ENCODE data around the gene RAB3C. TPM values are rescaled to one million over a fixed set of nuclear protein-coding genes. Genes with fewer than 3 reads are reported as not detected.

RAB3C gene
- total RNA-seq, 1 donor from 2014 or later = 3.8 TPM

GRCh38 chr5:58745350-58745749 is 162.5 kb downstream of the RAB3C start:
- Mint-ChIP-seq H3K27me3 (ENCODE audit: insufficient read depth, low read depth) (no peaks in the 10 kb centered on the region), H3K36me3 (peaks cover 2% of the 10 kb centered on the region), H3K4me1 (no peaks in the 10 kb centered on the region), H3K27ac (no peak overlapping the region), H3K9me3 (no peaks in the 10 kb centered on the region), H3K4me3 (no peak overlapping the region)
- H3K4me3 ChIP-seq = no peak overlapping the region
- H4K20me1 ChIP-seq (ENCODE audit: low read depth) = no peaks in the 10 kb centered on the region
- no peak for TF ChIP-seq EZH2 (IDR thresholded peaks at IDR 0.05)
- TF ChIP-seq CTCF (IDR thresholded peaks at IDR 0.05) = no peak
- TF ChIP-seq EZH2phosphoT487 (IDR thresholded peaks at IDR 0.05) = no peak
- H3K27ac ChIP-seq = no peak overlapping the region
- no peak for DNase-seq (ENCODE audit: low spot score)
- H3K4me2 ChIP-seq = no peak overlapping the region
- H3K27me3 ChIP-seq = no peaks in the 10 kb centered on the region
- H3K36me3 ChIP-seq = no peaks in the 10 kb centered on the region
- no peak overlapping the region for H3K9ac ChIP-seq
- H3K9me3 ChIP-seq (ENCODE audit: low read depth) = no peaks in the 10 kb centered on the region
- no peaks in the 10 kb centered on the region for H3F3A ChIP-seq (ENCODE audit: low read depth)
- no peak overlapping the region for H2AFZ ChIP-seq (replicated peaks)
- H3K4me1 ChIP-seq = no peaks in the 10 kb centered on the region
- H3K79me2 ChIP-seq (ENCODE audit: low read depth) = no peaks in the 10 kb centered on the region

GRCh38 chr5:58746321-58746720 is 163.4 kb downstream of the RAB3C start:
- Mint-ChIP-seq H3K4me1 (no peaks in the 10 kb centered on the region), H3K36me3 (peaks cover 2% of the 10 kb centered on the region), H3K4me3 (no peak overlapping the region), H3K27ac (no peak overlapping the region), H3K9me3 (no peaks in the 10 kb centered on the region), H3K27me3 (ENCODE audit: insufficient read depth, low read depth) (peaks cover 2% of the 10 kb centered on the region)
- H3K4me2 ChIP-seq = no peak overlapping the region
- TF ChIP-seq CTCF (IDR thresholded peaks at IDR 0.05) = no peak
- no peak for TF ChIP-seq EZH2 (IDR thresholded peaks at IDR 0.05)
- TF ChIP-seq EZH2phosphoT487 (IDR thresholded peaks at IDR 0.05) = no peak
- H3K4me3 ChIP-seq = no peak overlapping the region
- no peaks in the 10 kb centered on the region for H3K27me3 ChIP-seq
- no peak overlapping the region for H2AFZ ChIP-seq (replicated peaks)
- H4K20me1 ChIP-seq (ENCODE audit: low read depth) = no peaks in the 10 kb centered on the region
- H3F3A ChIP-seq (ENCODE audit: low read depth) = no peaks in the 10 kb centered on the region
- no peak overlapping the region for H3K9ac ChIP-seq
- H3K79me2 ChIP-seq (ENCODE audit: low read depth) = no peaks in the 10 kb centered on the region
- H3K9me3 ChIP-seq (ENCODE audit: low read depth) = no peaks in the 10 kb centered on the region
- no peaks in the 10 kb centered on the region for H3K36me3 ChIP-seq
- no peak for DNase-seq (ENCODE audit: low spot score)
- no peaks in the 10 kb centered on the region for H3K4me1 ChIP-seq
- no peak overlapping the region for H3K27ac ChIP-seq

GRCh38 chr5:58750036-58750435 is 167.2 kb downstream of the RAB3C start:
- Histone ChIP-seq H2AFZ (replicated peaks) (no peak overlapping the region), H3K79me2 (ENCODE audit: low read depth) (no peaks in the 10 kb centered on the region), H3K27ac (no peak overlapping the region), H3K4me1 (no peaks in the 10 kb centered on the region), H3K36me3 (no peaks in the 10 kb centered on the region), H3K9ac (no peak overlapping the region), H3K4me3 (no peak overlapping the region), H3K9me3 (ENCODE audit: low read depth) (no peaks in the 10 kb centered on the region), H3K27me3 (no peaks in the 10 kb centered on the region), H3K4me2 (no peak overlapping the region), H4K20me1 (ENCODE audit: low read depth) (no peaks in the 10 kb centered on the region), H3F3A (ENCODE audit: low read depth) (no peaks in the 10 kb centered on the region)
- Mint-ChIP-seq H3K27me3 (ENCODE audit: insufficient read depth, low read depth) (peaks cover 6% of the 10 kb centered on the region), H3K9me3 (no peaks in the 10 kb centered on the region), H3K36me3 (no peaks in the 10 kb centered on the region), H3K27ac (no peak overlapping the region), H3K4me3 (no peak overlapping the region), H3K4me1 (peaks cover 6% of the 10 kb centered on the region)
- TF ChIP-seq CTCF (IDR thresholded peaks at IDR 0.05) (no peak), EZH2phosphoT487 (IDR thresholded peaks at IDR 0.05) (no peak), EZH2 (IDR thresholded peaks at IDR 0.05) (no peak)
- DNase-seq (ENCODE audit: low spot score) = no peak

Data from neural progenitor cell (in vitro differentiated cells).